ENCODE data around the gene TMCO4. TPM values are rescaled to one million over a fixed set of nuclear protein-coding genes. Genes with fewer than 3 reads are reported as not detected.

Gene TMCO4
- total RNA-seq, 1 experiment from 2014 or later = 7.2 TPM

DNA sequence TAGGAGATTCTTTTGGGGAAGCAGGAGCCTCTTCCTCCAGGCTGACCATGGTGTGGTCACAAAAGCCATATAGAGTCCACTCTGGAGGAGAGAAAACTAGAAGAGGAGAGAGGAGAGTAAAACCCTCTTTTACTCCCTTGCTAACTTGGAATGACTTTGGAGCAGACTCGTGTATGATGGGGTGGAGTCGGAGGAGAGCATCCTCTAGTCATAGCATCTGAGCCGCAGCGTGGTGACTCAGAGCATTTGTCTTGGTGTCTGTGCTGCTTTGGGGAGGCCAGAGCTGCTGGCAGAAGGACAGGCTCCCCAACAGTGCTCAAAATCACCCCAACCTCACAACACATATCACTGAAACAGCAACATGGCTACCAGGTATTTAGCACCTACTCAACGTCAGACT, 123.9 kb downstream of the TMCO4 start (continued):
- TF ChIP-seq, protein P1, sequence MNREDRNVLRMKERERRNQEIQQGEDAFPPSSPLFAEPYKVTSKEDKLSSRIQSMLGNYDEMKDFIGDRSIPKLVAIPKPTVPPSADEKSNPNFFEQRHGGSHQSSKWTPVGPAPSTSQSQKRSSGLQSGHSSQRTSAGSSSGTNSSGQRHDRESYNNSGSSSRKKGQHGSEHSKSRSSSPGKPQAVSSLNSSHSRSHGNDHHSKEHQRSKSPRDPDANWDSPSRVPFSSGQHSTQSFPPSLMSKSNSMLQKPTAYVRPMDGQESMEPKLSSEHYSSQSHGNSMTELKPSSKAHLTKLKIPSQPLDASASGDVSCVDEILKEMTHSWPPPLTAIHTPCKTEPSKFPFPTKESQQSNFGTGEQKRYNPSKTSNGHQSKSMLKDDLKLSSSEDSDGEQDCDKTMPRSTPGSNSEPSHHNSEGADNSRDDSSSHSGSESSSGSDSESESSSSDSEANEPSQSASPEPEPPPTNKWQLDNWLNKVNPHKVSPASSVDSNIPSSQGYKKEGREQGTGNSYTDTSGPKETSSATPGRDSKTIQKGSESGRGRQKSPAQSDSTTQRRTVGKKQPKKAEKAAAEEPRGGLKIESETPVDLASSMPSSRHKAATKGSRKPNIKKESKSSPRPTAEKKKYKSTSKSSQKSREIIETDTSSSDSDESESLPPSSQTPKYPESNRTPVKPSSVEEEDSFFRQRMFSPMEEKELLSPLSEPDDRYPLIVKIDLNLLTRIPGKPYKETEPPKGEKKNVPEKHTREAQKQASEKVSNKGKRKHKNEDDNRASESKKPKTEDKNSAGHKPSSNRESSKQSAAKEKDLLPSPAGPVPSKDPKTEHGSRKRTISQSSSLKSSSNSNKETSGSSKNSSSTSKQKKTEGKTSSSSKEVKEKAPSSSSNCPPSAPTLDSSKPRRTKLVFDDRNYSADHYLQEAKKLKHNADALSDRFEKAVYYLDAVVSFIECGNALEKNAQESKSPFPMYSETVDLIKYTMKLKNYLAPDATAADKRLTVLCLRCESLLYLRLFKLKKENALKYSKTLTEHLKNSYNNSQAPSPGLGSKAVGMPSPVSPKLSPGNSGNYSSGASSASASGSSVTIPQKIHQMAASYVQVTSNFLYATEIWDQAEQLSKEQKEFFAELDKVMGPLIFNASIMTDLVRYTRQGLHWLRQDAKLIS (CRISPR knock-in tag; IDR thresholded peaks at IDR 0.05; ENCODE audit: borderline replicate concordance) = no peak
- TF ChIP-seq, protein P2, sequence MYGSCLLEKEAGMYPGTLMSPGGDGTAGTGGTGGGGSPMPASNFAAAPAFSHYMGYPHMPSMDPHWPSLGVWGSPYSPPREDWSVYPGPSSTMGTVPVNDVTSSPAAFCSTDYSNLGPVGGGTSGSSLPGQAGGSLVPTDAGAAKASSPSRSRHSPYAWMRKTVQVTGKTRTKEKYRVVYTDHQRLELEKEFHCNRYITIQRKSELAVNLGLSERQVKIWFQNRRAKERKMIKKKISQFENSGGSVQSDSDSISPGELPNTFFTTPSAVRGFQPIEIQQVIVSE (CRISPR knock-in tag; IDR thresholded peaks at IDR 0.05; ENCODE audit: borderline replicate concordance) = no peak
- TF ChIP-seq, protein P3, sequence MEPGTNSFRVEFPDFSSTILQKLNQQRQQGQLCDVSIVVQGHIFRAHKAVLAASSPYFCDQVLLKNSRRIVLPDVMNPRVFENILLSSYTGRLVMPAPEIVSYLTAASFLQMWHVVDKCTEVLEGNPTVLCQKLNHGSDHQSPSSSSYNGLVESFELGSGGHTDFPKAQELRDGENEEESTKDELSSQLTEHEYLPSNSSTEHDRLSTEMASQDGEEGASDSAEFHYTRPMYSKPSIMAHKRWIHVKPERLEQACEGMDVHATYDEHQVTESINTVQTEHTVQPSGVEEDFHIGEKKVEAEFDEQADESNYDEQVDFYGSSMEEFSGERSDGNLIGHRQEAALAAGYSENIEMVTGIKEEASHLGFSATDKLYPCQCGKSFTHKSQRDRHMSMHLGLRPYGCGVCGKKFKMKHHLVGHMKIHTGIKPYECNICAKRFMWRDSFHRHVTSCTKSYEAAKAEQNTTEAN (CRISPR knock-in tag; IDR thresholded peaks at IDR 0.05) = no peak
- TF ChIP-seq SMAD4 (CRISPR knock-in tag; IDR thresholded peaks at IDR 0.05) = no peak
- no peak for TF ChIP-seq FOXJ3 (CRISPR knock-in tag; IDR thresholded peaks at IDR 0.05; ENCODE audit: borderline replicate concordance)
- TF ChIP-seq ATF1 (CRISPR knock-in tag; IDR thresholded peaks at IDR 0.05) = no peak
- no peak for TF ChIP-seq MXD4 (CRISPR knock-in tag; IDR thresholded peaks at IDR 0.05; ENCODE audit: borderline replicate concordance)
- TF ChIP-seq, protein P4, sequence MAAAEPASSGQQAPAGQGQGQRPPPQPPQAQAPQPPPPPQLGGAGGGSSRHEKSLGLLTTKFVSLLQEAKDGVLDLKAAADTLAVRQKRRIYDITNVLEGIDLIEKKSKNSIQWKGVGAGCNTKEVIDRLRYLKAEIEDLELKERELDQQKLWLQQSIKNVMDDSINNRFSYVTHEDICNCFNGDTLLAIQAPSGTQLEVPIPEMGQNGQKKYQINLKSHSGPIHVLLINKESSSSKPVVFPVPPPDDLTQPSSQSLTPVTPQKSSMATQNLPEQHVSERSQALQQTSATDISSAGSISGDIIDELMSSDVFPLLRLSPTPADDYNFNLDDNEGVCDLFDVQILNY (CRISPR knock-in tag; IDR thresholded peaks at IDR 0.05) = no peak
- TF ChIP-seq, protein P5, sequence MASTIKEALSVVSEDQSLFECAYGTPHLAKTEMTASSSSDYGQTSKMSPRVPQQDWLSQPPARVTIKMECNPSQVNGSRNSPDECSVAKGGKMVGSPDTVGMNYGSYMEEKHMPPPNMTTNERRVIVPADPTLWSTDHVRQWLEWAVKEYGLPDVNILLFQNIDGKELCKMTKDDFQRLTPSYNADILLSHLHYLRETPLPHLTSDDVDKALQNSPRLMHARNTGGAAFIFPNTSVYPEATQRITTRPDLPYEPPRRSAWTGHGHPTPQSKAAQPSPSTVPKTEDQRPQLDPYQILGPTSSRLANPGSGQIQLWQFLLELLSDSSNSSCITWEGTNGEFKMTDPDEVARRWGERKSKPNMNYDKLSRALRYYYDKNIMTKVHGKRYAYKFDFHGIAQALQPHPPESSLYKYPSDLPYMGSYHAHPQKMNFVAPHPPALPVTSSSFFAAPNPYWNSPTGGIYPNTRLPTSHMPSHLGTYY (CRISPR knock-in tag; IDR thresholded peaks at IDR 0.05) = no peak

DNA sequence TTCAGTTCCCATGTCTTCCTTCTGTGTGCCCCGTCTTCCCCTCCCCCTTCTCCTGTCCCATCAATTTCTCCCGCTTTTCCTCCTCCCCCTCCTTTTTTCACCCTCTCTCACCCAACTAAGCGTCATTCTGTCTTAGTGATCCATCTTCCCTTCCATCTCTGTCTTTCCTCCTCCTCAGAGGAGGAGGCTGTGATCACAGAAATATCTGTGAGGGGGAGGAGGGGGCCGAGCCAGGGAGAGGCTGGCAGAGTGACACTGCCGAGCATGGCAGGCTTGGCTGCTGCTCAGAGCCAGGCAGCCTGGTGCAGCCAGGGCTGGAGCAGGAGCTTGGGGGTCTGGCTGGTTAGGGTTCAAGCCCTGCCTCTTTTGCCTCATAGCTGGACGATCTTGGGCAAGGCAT, 127.5 kb downstream of the TMCO4 start:
- CTCF ChIA-PET = interaction anchor here (1.5 to 3.1 kb wide), 3 partner anchors 11 to 32 kb away, joined by 5 to 14 read pairs (median 14); no protein-coding TSS in a partner anchor
- H3K9me3 Mint-ChIP-seq = no peaks in the 10 kb centered on the region
- H3K4me1 Mint-ChIP-seq = no peaks in the 10 kb centered on the region
- TF ChIP-seq ZNF416 (CRISPR knock-in tag; IDR thresholded peaks at IDR 0.05) = no peak
- no peak for TF ChIP-seq RELA (CRISPR knock-in tag; IDR thresholded peaks at IDR 0.05; ENCODE audit: borderline replicate concordance)
- TF ChIP-seq NFYB (CRISPR knock-in tag; conservative IDR thresholded peaks at IDR 0.05; ENCODE audit: low read depth) = no peak
- no peak for TF ChIP-seq ZNF121 (CRISPR knock-in tag; IDR thresholded peaks at IDR 0.05)
- TF ChIP-seq, protein P6, sequence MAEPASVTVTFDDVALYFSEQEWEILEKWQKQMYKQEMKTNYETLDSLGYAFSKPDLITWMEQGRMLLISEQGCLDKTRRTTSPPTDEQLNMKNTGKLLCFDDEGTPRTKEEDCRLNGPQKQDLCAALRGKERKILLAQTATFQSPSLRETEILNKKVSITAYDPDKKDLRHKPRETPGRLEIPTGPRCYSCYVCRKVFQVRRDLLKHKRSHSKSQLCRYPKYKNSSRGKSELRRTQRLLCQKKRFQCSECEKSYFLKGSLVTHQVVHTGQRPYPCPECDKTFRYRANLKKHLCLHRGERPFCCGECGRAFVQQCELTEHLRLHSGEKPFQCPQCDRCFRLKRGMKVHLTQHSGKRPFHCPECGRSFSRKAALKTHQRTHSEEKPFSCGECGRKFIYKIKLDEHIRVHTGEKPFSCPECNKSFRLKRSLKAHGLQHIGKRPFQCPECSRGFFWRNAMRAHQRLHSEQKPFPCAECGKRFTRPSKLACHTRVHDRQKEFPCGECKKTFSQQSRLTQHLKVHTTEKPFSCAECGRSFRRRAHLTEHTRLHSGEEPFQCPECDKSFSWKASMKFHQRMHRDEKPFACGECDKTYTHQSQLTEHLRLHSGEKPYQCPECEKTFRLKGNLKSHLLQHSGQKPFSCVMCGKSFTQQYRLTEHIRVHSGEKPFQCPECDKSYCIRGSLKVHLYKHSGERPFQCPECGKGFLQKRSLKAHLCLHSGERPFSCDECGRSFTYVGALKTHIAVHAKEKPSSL (CRISPR knock-in tag; conservative IDR thresholded peaks at IDR 0.05) = no peak
- no peak for TF ChIP-seq EMX1 (CRISPR knock-in tag; IDR thresholded peaks at IDR 0.05)
- TF ChIP-seq HMGA2 (CRISPR knock-in tag; IDR thresholded peaks at IDR 0.05) = no peak
- H3K4me3 Mint-ChIP-seq = no peak overlapping the region
- DNase-seq (ENCODE audit: low spot score) (no peak), ATAC-seq (no peak)
- POLR2A ChIA-PET = interaction anchor here (0.5 kb wide), 1 partner anchor 9 kb away, joined by 3 read pairs; no protein-coding TSS in a partner anchor
- no peaks in the 10 kb centered on the region for H3K36me3 Mint-ChIP-seq
- peaks cover 41% of the 10 kb centered on the region for H3K27me3 Mint-ChIP-seq (ENCODE audit: low read depth)
- H3K27ac Mint-ChIP-seq = no peak overlapping the region
